ENCODE data around the gene CHCHD6.

GRCh38 chr3:127000119-127000518, 296.1 kb downstream of the CHCHD6 start:
- no peak for TF ChIP-seq POLR2A (IDR thresholded peaks at IDR 0.05)
- no peak for TF ChIP-seq CTCF (IDR thresholded peaks at IDR 0.05)
